Stomach (tissue), 4 donors: ENCODE measurements around the gene MCHR1.

Experiments
- CTCF ChIP-seq, 7 experiments: fragments of 450-650 bp in 4 of 7; fragments of 200-600 bp in 3 of 7; sonication (generic) in 3 of 7; IDR thresholded peaks; one replicate each; pipeline ENCODE4 v1.5.1; 2016 to 2019; ENCODE audit warnings: antibody characterized with exemption in 7 of 7, control low read depth in 2 of 7, mild to moderate bottlenecking in 1 of 7
- EP300 ChIP-seq: sonication (generic); formaldehyde crosslinking; IDR thresholded peaks from one replicate; pipeline ENCODE4 v1.6.1; 2017; ENCODE audit warnings: antibody characterized with exemption
- POLR2A ChIP-seq, 4 donors: fragments of 450-650 bp; IDR thresholded peaks; one replicate each; pipeline ENCODE4 v1.6.1; 2016; ENCODE audit warnings: antibody characterized with exemption in 4 of 4, control low read depth in 2 of 4, mild to moderate bottlenecking in 1 of 4, moderate library complexity in 1 of 4

GRCh38 chr22:40676644-40677043 lies 2.6 kb upstream of the MCHR1 start:
- TF ChIP-seq CTCF (IDR thresholded peaks at IDR 0.05), result no peak
- no peak for TF ChIP-seq POLR2A (IDR thresholded peaks at IDR 0.05)
- TF ChIP-seq EP300, result no peak
